Loucy (cell line): ENCODE data around the gene UNC119B.

Experiments used
- CTCF ChIP-seq: fragments of 200-600 bp; sonication (generic); conservative IDR thresholded peaks from 2 replicates; pipeline ENCODE4 v1.5.1; 2014; ENCODE audit warnings: mild to moderate bottlenecking, antibody characterized with exemption, low read length
- EZH2phosphoT487 ChIP-seq: fragments of 200-600 bp; IDR thresholded peaks from 2 replicates; pipeline ENCODE4 v1.6.1; 2018; ENCODE audit warnings: antibody characterized with exemption, mild to moderate bottlenecking, moderate library complexity, borderline replicate concordance

DNA sequence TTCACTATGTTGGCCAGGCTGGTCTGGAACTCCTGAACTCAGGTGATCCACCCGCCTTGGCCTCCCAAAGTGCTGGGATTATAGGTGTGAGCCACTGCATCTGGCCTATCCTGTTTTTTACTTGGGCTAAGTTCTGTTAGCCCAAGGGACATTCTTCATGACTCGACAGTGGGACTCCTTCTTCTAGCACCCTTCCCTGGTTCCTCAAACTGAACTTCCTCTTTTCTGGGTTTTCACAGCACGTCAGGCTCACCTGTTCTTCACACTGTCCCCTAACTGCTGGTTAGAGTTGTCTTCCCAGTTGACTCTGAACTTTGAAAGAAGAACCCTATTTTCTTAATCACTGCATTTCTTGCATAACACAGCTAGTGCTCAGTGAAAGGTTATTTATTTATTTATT is 47.4 kb upstream of the UNC119B start:
- no peak for TF ChIP-seq CTCF
- TF ChIP-seq EZH2phosphoT487 = no peak
